Measurements from ENCODE around the gene PPFIBP1. TPM values are rescaled to one million over a fixed set of nuclear protein-coding genes. Genes with fewer than 3 reads are reported as not detected.

The PPFIBP1 gene
- total and polyA plus RNA-seq, 2 of the 8 experiments (the other 6 are each of a cell fraction or from before 2014, with no cell fraction given) = 7.7 to 31.3 TPM

GRCh38 chr12:27688671-27689070 lies 164.7 kb downstream of the PPFIBP1 start:
- Histone ChIP-seq H2BK120ac (replicated peaks; ENCODE audit: low read depth, low read length) (no peak overlapping the region), H3K23me2 (ENCODE audit: low read depth, low read length) (no peaks in the 10 kb centered on the region), H3K79me2 (ENCODE audit: control insufficient read depth in 1 of 2, insufficient read depth in 2 of 2, low read length in 2 of 2) (no peaks in the 10 kb centered on the region), H3K36me3 (ENCODE audit: control insufficient read depth in 2 of 4, insufficient read depth in 4 of 4, low read length in 3 of 4) (peaks cover 0 to 6% (median 3%) of the 10 kb centered on the region in 4 experiments; a peak in 4 of 8 replicates), H3K27ac (ENCODE audit: low read depth, low read length) (no peak overlapping the region), H4K20me1 (replicated peaks in 1 of 2; ENCODE audit: control insufficient read depth in 1 of 2, insufficient read depth in 2 of 2, low read length in 2 of 2) (peaks cover 0 to 2% of the 10 kb centered on the region in 2 experiments), H3K18ac (ENCODE audit: extremely low read depth, low read length) (no peak overlapping the region), H3K4me2 (ENCODE audit: insufficient read depth in 1 of 2, low read depth in 2 of 2, low read length in 2 of 2) (no peak overlapping the region), H3K9ac (replicated peaks in 1 of 4; ENCODE audit: extremely low read depth in 1 of 4, low read depth in 3 of 4, low read length in 3 of 4) (no peak overlapping the region; a peak in 3 of 7 replicates), H4K91ac (replicated peaks; ENCODE audit: insufficient read length, low read length) (no peak overlapping the region), H3K4me1 (replicated peaks in 1 of 4; ENCODE audit: control insufficient read depth in 3 of 4, insufficient read depth in 4 of 4, low read length in 3 of 4) (no peaks in the 10 kb centered on the region), H3K23ac (ENCODE audit: insufficient read length) (no peak overlapping the region), H2BK12ac (ENCODE audit: low read depth, low read length) (no peak overlapping the region), H2AK5ac (ENCODE audit: low read depth, low read length) (no peak overlapping the region), H4K5ac (ENCODE audit: insufficient read length, low read depth, low read length) (no peak overlapping the region), H2AFZ (ENCODE audit: low read length) (no peak overlapping the region), H3K4me3 (ENCODE audit: extremely low read depth in 1 of 4, insufficient read depth in 2 of 4, low read depth in 3 of 4, low read length in 4 of 4) (no peak overlapping the region), H3K9me3 (ENCODE audit: insufficient read depth in 2 of 2, low read depth in 1 of 2, low read length in 1 of 2) (no peaks in the 10 kb centered on the region), H4K8ac (ENCODE audit: extremely low read depth, insufficient read depth, low read length) (no peak overlapping the region), H3K56ac (replicated peaks; ENCODE audit: insufficient read length, low read depth, low read length) (no peak overlapping the region), H3K4ac (replicated peaks; ENCODE audit: insufficient read length, low read depth, low read length) (no peak overlapping the region), H3K27me3 (replicated peaks in 1 of 4; ENCODE audit: control insufficient read depth in 3 of 4, extremely low read depth in 1 of 4, insufficient read depth in 3 of 4, low read length in 3 of 4) (no peaks in the 10 kb centered on the region), H3K79me1 (ENCODE audit: low read depth, low read length) (no peaks in the 10 kb centered on the region), H3K14ac (ENCODE audit: insufficient read length) (no peak overlapping the region), H2BK15ac (ENCODE audit: low read length) (no peak overlapping the region), H2BK20ac (ENCODE audit: low read length) (no peak overlapping the region), H2BK5ac (ENCODE audit: low read depth, low read length) (no peak overlapping the region)
- DNase-seq (ENCODE audit: low read depth in 1 of 2, low spot score in 2 of 2) (no peak), FAIRE-seq (no peak)
- POLR2A ChIA-PET (ENCODE audit: partially characterized antibody) = no interaction called here
- CTCF ChIA-PET (ENCODE audit: partially characterized antibody) = interaction anchor here (0.9 to 2.0 kb wide), 3 partner anchors 14 to 272 kb away, joined by 3 to 5 read pairs (median 3); no protein-coding TSS in a partner anchor
- WGBS, 2 experiments (ENCODE audit: extremely low coverage in 1 of 2, insufficient coverage in 1 of 2, insufficient read length in 1 of 2, insufficient replicate concordance in 2 of 2, low coverage in 1 of 2, low lambda C conversion rate in 2 of 2, missing lambda C conversion rate in 1 of 2) = 93% methylated on average over 3 of the region's 3 CpGs; no CpG with 5 or more reads in 1 of the 2 experiments
- TF ChIP-seq KDM4A (IDR thresholded peaks at IDR 0.05; ENCODE audit: low read depth, low read length, severe bottlenecking) = no peak
- no peak for TF ChIP-seq FOSL1 (IDR thresholded peaks at IDR 0.05; ENCODE audit: insufficient read depth, low read depth, low read length)
- no peak for TF ChIP-seq MAX (IDR thresholded peaks at IDR 0.05)
- no peak for TF ChIP-seq USF2 (IDR thresholded peaks at IDR 0.05; ENCODE audit: low read length)
- no peak for TF ChIP-seq CTCF (IDR thresholded peaks at IDR 0.05; ENCODE audit: control extremely low read depth in 1 of 3, insufficient read depth in 1 of 3, low read depth in 1 of 3, low read length in 3 of 3)
- TF ChIP-seq ATF3 (IDR thresholded peaks at IDR 0.05; ENCODE audit: insufficient read depth, low read depth, low read length) = no peak
- TF ChIP-seq POLR2AphosphoS5 (IDR thresholded peaks at IDR 0.05; ENCODE audit: low read depth, low read length) = no peak
- no peak for TF ChIP-seq CEBPB (IDR thresholded peaks at IDR 0.05; ENCODE audit: low read depth, low read length)
- no peak for TF ChIP-seq SIRT6 (IDR thresholded peaks at IDR 0.05; ENCODE audit: low read length)

Data from H1 (cell line).